ENCODE results near the gene BSN.

The BSN gene

DNA sequence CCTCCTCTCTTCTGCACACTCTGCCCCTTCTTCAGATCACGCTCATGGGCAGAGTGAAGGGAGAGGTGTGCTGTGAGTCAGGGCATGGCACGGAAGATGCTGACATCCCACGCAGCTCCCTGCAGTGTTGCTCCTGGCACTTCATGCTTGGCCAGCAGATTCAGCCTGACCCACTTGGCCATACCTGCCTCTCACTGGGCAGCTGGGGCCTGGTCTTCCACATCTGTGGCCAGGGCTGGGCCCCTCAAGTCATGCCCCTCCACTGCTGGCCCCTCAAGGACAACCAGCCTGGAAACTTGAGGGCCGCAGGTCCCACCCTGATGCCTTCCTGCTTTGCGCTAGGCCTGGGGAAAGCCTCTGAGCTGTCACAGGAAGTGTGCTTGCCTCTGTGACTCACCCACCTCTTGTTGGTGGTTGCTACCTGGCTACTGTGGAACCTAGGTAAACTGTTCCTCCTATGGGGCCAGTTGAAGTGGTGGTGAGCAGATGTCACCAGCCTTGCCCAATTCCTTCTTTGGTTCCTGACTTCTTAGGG lies 48.7 kb downstream of the BSN start:
- DNase-seq (ENCODE audit: low read depth), result no peak

DNA sequence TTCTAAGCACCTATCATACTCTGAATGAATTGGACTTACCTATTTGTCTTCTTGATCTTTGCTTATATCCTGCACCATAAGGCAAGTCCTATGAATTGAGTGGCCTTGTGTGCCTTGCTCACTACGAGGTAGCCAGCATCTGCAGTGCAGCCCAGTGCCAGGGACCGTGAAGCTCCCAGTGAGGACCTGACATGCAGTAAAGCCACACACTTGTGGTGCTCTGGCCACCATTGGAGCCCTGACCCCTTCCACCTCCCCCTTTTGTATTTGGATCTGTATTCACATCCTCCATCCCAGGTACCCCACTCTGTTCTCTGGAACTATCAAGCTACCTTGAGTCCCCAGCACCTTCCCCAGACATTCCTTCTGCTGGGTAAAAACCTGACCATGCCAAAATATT lies 52.1 kb downstream of the BSN start:
- no peak for DNase-seq (ENCODE audit: low read depth)

DNA sequence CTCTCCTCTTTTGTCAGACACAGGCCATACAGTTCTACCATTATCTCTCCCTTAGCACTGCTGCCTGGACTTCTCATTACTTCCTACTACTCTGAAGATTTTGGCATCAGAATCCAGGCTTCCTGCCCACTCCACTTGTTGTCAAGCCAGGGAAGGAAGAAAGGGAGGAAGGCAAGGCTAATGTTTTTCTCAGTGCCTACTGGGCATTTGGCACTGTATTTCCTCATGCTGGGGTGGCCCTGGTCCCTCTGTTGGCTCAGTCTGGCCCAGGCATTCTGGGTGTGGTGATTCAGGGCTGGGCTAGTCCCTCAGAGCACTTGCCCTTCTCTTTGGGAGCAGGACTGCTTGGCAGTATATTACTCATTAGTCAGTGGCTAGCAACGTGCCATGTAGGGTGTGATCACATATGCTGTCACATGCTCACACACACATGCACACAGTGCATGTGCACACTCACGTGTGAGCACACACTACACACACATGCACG lies 52.9 kb downstream of the BSN start:
- DNase-seq (ENCODE audit: low read depth), result no peak

DNA sequence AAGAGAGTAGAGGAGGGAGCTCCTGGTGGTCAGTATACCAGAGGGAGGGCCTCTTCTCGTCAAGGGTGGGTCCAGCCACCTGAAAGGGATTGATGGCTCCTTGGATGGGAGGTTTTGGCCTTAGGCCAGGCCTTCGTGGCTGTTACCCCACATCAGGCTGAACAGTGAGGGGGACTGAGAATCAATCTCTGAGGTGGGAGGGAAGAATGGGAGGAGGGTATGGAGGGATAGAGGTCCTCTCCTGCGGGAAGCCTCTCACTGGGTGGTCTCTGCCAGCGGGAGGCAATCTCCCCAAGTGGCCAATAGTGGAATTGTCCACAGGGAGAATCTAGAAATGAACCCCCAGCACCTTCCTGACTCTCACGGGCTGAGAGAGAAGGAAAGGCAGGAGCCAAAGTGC lies 53.5 kb downstream of the BSN start:
- no peak for DNase-seq (ENCODE audit: low read depth)

DNA sequence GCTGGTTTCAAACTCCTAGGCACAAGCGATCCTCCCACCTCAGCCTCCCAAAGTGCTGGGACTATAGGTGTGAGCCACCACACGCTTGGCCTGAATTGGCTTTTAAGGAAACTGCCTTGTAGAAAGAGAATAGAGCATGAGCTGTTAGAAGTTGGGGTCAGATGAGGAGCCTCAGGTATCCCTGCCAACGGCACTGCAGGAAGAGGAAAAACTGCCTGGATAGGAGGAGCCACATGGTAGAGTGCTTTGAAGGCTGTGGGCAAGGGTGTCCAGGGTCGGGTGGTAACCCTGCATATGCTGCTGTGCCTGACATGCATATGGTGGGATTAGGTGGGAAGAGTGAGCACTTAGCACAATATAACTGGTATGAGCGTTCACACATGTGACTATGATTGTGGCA lies 55.0 kb downstream of the BSN start:
- no peak for DNase-seq (ENCODE audit: low read depth)

DNA sequence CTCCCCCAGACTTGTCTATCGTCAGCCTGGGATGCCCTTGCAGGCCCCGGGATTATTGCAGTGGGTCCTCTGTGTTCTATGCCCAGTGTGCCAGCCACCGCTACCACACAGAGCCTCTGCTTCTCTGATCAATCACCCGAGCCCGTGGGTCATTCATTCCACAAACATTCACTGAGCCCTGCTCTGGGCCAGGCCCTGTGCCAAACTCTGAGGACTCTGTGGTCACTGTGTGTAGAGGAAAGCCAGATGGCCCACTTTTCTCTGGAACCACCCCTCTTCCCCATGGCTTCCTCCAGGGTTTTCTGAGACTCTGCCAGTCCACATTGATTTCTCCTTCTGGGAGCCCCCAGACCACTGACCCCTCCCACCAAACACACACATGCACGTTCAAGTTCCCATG lies 55.5 kb downstream of the BSN start:
- no peak for DNase-seq (ENCODE audit: low read depth)

DNA sequence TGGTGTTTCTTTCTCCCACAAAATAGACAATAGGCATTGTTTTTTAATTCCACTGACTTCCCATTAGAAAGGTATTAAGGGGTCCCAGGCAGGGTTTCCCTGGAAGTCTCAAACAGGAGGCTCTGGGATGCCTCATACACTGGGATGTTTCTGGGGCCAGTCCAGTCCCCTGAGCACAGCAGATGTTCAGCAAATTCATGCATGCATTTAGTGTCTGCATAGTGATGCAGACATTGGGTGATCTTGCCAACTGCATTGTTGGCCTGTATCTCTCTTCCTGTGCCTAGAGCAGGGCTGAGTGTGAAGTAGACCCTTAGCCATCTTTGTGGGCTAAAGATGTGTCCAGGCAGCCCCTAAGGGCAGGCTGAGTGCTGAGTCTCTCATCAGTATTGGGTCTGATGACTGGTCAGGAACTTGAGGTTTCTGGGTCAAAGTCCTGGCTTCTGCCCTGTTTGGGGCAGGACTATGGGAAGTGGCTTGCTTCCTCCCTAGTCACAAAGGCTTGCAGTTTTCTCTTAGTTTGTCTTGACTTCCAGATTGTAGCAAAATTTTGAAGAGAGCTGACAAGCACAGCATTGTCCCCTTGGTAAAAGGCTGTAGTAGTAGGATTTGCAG lies 56.5 kb downstream of the BSN start:
- DNase-seq (ENCODE audit: low read depth), result no peak

DNA sequence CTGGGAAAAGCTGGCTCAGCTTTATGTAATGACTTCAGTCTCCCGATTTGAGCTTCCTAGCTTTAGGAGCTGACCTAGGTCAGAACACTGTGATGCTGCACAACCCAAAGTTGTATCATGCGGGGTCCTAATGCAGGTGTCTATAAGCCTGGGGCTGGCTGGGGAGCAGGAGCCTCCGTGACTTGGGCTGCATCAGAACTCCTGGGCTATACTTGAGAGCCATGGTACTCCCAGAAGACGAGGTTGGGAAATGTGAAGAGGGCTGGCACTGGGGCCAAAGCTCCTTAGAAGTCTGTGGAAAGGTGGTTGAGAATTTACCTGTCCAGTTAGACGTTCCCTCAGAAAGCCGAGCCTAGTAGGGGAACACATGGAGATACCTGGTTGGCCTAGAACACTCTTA lies 57.0 kb downstream of the BSN start:
- no peak for DNase-seq (ENCODE audit: low read depth)

DNA sequence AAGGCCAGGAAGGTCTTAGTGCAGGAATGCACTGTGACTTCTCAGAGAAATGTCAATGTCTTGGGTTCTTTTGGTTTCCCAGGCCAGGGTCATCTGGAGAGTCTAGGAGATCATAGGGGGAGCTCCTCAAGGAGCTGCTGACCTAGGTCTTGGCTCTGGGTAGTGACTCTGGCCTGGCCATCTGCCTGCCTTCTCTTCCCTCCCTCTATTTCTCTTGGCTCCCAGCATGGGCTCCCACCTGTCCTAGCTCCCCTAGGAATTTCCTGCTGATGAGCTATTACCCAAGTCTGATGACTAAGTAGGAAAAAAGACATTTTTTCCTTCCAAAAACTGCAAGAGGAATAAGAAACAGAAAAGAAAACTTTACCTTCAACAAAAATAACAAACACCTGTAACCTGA lies 57.4 kb downstream of the BSN start:
- no peak for DNase-seq (ENCODE audit: low read depth)

DNA sequence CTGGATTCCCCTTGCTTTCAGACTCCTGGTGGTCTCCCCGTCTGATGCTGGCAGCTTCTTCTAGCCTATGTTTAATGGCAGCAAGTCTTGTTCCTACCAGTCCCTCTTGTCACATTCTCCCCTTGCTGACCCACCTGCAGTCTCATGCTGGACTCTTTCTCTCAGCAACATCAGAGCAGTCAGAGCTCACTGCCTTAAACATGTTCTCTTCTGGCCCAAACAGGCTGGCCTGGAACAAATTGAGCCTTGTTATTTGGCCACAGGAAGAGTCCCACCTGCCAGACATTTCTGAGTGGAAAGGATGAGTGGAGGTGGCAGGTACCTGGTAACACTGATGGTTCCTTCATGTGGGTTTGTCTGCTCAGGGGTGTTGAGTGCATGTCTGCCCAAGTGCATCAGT lies 60.7 kb downstream of the BSN start:
- DNase-seq (ENCODE audit: low read depth), result no peak

DNA sequence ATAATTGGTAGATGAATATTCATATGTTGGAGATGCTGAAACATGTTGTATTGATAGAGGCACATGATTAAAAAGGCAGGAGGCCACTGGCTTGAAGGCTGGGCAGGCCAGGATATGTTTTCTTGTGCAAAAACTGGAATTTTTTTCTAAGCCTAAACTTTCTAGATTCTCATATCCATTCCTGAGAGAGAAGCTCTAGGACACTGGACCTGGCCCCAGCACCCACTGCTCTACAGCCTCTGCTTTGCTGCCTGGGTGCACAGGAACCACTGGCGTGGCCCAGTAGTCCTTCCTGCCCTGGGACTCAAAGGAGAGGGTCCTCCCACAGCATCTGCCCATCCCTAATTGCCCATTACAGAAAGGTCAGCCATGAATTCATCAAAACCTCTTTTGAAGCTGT lies 61.8 kb downstream of the BSN start:
- DNase-seq (ENCODE audit: low read depth), result no peak

DNA sequence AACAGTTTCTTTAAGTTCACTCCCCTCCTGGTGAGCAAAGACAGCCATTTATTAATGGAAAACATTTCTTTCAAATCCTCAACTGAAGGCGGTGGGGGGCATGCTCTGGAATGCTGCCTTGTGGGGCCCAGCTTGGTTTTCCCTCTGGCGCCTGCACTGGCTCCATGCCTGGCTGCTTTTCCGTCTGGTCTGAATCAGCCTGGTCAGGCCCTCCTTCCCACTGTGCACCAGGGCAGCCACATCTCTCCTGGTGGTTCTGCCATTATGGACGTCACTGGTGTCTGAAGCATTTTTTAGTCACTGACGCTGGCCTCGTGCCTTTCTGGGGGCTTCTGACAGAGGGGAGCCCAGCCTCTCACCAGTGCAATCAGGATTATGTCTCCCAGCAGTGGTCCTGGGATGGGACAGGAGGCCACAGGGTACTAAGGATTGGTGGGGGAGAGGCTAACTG lies 62.2 kb downstream of the BSN start:
- peak; percentile 57 for DNase-seq (ENCODE audit: low read depth)

DNA sequence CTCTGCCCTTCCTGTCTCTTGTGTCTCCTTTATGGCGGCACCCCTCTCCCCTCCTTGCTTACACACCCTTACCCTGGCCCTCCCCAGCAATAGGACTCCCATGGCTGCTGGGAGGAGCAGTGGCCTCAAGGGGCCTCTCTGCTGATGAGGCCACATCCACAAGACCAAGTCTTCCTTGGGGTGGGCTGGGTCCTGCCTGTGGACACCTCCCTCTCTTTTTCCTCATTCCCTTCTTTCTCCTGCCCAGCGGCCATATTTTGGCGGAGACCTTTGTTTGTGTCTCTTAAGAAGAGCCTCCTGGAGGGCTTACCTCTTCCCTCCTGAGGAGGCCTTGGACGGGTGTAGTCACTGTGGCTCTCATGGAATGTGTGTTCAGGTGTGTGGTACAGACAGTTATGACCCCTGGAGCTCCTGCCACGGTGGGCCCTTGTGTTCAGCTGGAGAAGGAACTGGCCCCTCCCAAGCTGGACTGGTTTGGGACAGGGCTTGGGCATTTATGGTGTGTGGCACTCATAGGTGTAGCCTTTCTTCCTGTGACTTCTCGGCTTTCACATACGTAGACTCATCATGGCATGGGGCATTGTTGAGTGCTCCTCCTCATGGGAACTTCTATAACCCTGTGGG lies 63.2 kb downstream of the BSN start:
- no peak for DNase-seq (ENCODE audit: low read depth)

DNA sequence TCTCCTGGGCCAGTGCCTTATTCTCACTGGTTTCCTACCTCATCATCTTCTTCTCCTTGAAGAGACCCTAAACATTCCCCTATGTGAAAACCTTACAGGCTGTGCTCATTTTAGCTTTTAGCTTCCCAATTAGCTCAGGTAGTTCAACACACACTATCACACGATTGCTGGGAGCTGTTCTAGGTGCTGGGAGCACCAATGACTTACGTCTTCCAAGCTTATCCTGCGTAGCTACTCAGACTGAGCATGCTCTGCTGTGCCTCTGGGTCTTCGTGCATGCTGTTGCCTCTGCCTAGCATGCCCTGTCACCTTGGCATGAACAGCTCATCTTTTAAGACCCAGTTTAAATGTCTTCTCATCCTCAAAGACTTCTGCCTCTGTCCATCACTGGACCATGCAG lies 64.1 kb downstream of the BSN start:
- DNase-seq (ENCODE audit: low read depth), result no peak

DNA sequence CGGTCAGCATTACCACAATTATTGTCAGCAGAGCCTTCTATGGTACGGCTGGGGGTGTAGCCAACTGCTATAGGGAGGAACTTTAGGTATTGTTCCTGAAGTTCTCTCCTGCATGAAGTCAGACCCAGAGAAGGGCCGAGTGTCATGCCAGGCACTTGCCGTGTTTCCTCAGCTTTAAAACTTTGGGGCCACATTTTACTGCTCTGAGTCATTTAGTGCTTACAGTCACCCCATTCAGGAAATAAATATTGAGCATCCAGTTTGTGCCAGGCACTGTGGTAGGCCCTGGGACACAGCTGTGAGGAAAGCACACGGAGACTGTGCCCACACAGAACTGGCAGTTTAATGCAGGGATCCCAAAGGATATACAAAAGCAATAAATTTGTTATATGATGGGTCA lies 65.4 kb downstream of the BSN start:
- DNase-seq (ENCODE audit: low read depth), result no peak

DNA sequence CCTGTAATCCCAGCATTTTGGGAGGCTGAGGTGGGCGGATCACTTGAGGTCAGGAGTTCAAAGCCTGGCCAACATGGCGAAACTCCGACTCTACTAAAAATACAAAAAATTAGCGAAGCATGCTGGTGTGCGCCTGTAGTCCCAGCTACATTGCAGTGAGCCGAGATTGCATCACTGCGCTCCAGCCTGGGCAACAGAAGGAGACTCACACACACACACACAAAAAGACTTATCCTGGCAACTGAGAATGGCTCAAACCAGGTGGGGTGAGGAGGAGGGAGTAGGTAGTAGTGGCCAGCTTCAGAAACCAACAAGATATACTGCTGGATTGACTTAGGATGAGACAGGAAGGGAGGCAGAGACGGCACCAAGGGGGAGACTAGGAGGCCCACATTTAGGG lies 66.5 kb downstream of the BSN start:
- no peak for DNase-seq (ENCODE audit: low read depth)

DNA sequence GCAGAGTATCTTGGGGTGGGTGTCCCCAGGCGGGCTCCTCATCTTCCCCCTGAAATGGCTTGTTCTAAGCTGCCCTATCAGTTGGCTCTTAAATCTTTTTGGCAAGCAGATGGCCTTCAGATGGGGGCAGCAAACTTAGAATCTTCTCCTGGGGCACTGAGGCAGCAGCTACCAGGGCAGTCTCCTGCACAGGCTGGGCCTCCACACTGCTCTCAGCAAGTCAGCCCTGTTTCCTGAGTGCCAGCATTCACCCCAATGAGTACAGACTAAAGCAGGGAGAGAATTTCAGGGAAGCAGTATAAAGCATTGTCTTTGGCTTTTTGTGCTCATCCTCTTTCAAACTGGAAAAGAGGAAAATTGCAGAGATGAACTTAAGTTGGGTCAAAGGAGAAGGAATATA lies 68.8 kb downstream of the BSN start:
- no peak for DNase-seq (ENCODE audit: low read depth)

DNA sequence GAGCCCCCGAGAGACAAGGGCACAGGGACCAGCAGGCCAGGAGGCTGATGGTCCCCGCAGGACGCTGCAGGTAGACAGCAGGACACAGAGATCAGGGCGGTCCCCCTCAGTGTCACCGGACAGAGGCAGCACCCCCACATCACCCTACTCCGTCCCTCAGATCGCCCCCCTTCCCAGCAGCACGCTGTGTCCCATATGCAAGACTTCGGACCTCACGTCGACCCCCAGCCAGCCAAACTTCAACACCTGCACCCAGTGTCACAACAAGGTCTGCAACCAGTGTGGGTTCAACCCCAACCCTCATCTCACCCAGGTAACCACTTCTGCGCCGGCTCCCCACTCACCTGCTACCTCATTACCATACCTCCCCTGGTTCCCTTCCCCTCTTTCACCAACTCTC lies 70.8 kb downstream of the BSN start:
- no peak for DNase-seq (ENCODE audit: low read depth)

DNA sequence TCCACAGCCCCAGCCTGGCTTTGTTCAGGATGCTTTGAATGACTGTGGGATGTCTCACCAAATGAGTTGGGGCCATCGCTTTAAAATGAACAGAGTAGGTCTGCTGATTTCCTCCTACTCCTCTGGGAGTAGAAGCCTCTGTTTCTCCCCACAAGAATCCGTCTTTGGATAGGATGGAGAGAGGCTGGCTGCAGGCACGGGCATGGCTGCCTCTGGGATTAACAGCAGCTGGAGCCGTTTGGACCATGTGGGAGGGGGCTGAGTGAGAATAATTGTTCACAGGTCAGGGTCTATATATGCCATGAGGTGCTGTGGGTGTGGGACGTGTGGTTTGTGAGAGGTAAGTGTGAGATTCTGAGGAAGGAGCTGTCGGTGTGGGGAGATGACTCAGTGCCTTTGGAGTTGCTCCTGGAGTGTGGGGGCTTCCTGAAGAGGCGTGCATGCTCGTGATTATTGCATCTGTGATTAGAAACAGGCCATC lies 71.9 kb downstream of the BSN start:
- DNase-seq (ENCODE audit: low read depth), result peak; percentile 21

DNA sequence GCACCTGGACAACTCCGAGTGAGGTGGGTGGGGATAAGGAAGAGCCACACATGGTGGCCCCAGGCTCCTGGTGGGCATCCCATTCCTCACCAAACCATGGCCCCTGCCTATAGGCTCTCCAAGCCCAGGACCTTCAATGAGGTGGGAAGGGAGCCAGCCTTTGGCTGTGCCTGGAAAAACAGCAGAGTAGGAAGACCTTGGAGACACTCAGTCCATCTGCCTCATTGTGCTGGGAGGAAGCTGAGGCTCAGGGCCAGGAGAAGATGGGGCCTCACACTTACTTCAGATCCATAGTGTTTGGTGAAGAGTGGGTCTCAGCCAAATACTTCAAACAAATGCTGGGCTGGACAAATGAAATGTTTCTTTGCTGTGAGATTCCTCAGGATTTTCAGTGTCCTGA lies 72.5 kb downstream of the BSN start:
- DNase-seq (ENCODE audit: low read depth), result no peak

DNA sequence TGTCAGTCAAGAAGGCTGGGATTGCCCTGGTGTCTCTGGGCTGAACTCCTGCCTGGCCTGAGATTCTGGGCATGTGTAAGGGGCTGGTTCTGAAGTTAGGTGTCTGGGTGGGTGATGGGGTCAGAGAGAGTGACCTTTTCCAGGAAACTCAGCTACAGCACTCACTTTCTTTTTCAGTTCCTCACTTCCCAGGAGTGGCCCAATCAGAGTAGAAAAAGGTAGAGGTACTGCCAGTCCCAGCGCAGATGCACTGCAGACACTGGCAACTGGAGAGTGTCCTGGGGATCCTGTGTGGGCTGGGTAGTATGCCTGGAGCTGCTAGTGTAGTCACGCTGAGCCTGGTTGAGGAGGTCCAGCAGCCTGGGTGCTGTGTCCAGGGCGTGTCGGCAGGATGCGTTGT lies 73.4 kb downstream of the BSN start:
- no peak for DNase-seq (ENCODE audit: low read depth)

DNA sequence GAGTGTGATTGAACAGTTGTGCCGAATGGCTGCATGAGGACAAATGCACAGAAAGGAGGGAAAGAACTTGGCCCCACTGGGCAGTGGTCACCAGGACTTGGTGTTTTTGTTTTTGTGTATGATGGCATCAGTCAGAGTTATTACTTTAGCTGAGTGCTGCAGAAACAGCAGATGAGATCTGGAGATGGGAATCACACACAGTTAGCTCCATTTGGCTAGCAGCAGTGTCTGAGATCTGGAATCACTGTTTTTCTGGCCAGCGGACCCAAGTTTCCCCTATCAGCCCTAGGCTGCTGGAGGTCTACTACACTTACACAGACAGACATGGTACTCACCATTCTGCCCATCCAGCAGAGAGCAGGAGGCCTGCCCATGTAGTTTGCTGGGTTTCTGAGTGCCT lies 74.0 kb downstream of the BSN start:
- DNase-seq (ENCODE audit: low read depth), result no peak

DNA sequence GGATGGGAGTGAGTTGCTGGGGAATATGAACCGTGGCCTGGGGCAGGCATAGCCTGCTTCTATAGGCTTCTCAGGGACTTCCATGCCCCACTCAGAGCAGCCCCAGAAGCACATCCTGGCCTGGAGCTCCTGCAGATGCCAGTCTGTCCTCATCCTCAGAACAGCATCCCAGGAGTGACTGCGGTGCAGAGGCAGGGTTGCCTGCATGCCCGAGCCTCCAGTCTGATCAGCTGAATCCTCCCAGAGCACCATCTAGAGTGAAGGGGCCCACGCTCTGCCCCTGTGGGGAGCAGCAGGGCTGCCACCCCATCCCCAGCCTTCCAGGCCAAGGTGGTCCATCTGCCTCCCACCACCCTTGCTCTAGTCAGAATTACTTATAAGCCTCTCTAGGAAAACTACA lies 75.2 kb downstream of the BSN start:
- no peak for DNase-seq (ENCODE audit: low read depth)

DNA sequence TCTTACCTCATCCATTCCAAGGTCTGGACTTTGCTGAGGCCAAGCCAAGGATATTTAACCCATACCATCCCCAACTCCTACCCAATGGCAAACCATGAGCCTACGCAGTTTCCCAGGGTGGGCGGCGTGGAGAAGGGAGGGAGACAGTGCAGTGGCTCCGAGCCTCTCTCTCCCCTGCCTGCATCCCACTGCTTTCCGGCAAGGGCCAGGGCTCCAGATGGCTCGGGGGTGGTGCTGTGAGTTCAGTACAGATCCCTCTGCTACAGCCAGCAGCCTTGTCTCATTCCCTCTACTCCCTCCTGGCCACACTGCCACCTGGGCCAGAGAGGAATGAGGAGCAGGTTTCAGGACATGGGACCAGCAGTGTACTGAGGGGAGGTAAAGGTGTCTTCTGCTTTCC lies 75.6 kb downstream of the BSN start:
- no peak for DNase-seq (ENCODE audit: low read depth)

Measured in iris pigment epithelial cell (primary cell).